ACHN (cell line): Measurements from ENCODE around the gene NTN4.

Experiments used
- DNase-seq: peaks from one replicate; pipeline ENCODE4 v3.0.0-alpha.2; 2015
- in situ Hi-C: cut with HindIII; loops from 2 replicates; pipeline ENCODE4 v1.10.0; 2017; ENCODE audit warnings: low sequenced_read_pairs, low pct_ligation_motif_present, low pct_unique_long_range_greater_than_20kb

Gene NTN4

GRCh38 chr12:95723693-95724384, 66.7 kb downstream of the NTN4 start:
- in situ Hi-C loops: no loop called here
- DNase-seq: no peak

- peak; percentile 18 for DNase-seq
- in situ Hi-C loops: no loop called here
Observed at GRCh38 chr12:95721320-95721719, 69.2 kb downstream of the NTN4 start.

DNA sequence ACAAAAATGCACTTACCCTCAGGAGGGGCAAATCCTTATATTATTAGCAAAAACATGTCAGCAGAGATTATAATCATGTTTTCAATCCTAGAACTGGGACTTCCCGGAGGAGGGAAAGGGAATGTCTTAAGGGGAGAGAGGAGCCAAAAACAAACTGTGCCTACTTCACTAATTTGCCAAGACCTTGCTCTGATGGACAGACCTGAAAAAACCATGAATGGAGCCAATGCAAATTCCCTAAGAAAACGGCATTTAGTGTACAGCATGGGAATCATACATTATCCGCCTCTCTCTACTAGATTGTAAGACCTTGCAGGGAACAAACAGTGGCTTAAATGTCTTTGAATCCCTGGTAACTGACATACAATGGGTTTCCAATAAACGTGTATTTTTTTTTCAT, 70.4 kb downstream of the NTN4 start:
- in situ Hi-C loops: no loop called here
- DNase-seq: no peak

GRCh38 chr12:95718772-95719171, 71.8 kb downstream of the NTN4 start:
- in situ Hi-C loops: no loop called here
- DNase-seq: no peak

- in situ Hi-C loops: no loop called here
- DNase-seq: no peak
Observed at GRCh38 chr12:95718006-95718431, 72.5 kb downstream of the NTN4 start.

DNA sequence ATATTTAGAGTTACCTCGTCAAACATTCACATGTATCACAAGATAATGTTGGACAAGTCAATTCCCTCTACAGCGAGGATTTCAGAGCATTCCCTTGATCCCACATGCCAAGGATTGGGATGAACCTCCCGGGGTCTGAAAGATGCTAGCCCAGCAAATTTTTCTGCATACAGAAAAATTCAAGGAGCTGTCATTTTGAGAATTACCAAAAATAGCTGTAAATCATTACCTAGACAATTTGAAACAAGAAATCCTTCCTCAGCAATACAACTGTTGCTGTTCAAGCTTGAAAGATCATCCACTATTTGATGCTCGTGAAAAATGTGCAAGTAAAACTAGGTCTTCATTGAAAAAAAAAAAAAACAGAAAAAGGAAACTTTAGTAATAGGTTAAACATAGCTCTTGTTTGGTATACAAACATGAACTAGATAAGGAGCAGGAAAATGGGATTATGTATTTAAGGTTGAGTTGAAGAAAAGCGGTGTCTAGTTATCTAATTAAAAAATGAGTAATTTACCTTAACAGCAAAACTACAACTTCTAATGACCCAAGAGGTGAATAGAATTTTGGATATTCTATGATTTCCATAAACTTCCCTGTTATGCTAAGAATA, 73.1 kb downstream of the NTN4 start:
- DNase-seq: no peak
- in situ Hi-C loops: no loop called here

DNA sequence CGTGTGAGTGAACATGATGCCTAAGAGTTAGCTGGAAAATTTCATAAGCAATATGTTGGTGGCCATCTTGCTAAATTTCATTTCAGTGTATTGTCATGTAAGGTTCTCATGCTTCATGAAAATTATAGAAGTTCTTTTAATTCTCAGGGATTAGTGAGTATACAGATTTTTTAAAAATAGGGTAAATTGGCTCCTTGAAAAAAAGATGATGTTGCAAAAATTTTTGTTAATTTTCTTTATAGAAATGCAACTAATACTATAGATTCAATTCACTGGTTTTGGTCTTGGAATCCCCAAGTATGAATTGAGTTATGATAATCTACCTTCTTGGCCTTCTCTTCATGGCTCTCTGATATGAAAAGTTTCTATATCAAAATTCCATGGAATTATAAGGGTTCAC, 75.4 kb downstream of the NTN4 start:
- no peak for DNase-seq
- in situ Hi-C loops: no loop called here

DNA sequence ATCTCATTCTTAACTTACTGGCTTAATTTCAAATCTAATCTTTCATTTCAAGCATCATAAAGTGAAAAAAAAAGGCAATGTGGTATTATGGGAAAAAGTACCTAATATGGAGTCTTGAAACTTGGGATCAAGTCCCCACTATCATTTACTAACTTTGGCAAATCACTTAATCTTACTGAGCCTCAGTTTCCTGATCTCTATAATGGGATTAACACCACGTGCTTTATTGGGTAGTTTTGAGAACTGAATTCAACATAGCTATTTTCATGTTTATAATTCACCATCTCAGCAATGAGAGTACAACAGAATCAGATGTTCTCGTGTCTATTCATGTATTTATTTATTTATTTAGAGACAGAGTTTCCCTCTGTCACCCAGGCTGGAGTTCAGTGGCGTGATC, 78.3 kb downstream of the NTN4 start:
- in situ Hi-C loops: no loop called here
- DNase-seq: no peak

DNA sequence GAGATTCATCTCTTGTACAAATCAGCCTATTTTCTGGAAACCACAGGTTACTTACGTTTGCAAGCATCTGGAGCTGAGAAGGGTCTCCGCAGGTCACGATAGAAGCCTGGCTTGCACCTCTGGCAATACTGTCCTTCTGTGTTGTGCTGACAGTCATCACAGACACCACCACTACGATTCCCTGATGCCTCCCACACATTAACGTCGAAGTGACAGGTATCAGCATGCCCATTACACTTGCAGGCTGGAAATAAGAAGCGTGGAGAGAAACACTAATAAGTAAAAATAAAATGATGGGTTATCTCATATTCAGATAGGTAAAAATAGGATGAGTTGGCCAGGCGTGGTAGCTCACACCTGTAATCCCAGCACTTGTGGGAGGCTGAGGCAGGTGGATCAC, 80.2 kb downstream of the NTN4 start:
- in situ Hi-C loops: no loop called here
- DNase-seq: no peak

DNA sequence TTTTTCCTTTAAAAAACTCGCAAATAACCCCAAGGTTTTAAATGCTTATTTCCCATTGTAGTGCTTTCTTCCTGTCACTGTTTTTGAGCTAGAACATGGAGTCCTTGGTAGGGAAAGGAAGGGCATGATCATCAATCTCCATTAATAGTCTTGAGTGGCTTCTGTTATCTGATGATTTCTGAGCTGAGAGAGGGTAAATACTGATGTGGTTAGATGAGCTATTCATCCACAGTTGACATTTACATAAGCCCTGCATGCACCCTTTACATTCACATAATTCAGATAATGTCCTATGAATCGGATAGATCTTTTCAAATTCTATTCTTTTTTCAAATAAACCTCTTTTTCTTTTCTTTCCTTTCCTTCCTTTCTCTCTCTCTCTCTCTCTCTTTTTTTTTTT, 81.4 kb downstream of the NTN4 start:
- no peak for DNase-seq
- in situ Hi-C loops: no loop called here

DNA sequence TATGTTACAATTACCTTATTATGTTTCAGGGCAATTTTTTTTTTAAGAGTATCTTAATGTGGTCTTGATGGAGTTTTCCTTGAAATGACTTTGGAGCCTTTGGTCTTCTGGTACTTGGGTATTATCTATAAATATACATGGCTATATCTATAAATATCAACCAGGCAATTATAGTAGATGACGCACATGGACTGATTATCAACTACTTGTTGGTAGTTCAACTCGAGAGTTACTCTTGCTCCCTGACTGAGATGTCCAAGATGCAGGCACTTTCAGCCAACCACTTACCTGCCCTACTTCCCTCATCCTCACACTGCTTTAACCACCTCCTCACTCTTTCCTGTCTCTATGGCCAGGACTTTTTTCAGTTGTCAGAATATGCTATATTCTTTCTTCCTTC, 85.4 kb downstream of the NTN4 start:
- DNase-seq: no peak
- in situ Hi-C loops: no loop called here

GRCh38 chr12:95703986-95704385, 86.6 kb downstream of the NTN4 start:
- in situ Hi-C loops: no loop called here
- no peak for DNase-seq

DNA sequence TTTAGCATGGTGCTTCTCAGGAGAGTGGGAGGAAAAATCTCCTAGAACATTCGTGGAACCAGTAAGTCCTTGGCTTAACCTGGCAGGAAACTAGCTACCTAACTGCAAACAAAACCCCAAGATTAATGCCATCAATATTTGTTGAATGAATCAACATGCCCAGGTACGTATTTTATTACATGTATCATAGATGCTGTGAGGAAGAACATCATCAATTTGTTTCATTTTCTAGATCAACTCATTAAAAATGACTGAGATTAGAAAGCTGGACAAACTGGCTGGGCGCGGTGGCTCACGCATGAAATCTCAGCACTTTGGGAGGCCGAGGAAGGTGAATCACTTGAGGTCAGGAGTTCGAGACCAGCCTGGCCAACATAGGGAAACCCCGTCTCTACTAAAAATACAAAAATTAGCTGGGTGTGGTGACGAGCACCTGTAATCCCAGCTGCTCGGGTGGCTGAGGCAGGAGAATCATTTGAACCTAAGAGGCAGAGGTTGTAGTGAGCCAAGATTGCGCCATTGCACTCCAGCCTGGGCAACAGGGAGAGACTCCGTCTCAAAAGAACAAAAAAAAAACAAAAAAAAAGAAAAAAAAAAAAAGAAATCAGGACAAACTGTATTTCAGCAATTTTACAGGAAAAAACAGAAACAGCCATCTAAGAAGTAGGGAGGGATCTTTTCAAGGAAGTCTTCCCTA, 88.7 kb downstream of the NTN4 start:
- in situ Hi-C loops: no loop called here

GRCh38 chr12:95701275-95701674, 89.3 kb downstream of the NTN4 start:
- in situ Hi-C loops: no loop called here
- no peak for DNase-seq

More for the DNA sequence above, 88.7 kb downstream of the NTN4 start:
- no peak for DNase-seq

- peak; percentile 64 for DNase-seq
- in situ Hi-C loops: no loop called here
Observed at GRCh38 chr12:95700316-95700785, 90.2 kb downstream of the NTN4 start.

DNA sequence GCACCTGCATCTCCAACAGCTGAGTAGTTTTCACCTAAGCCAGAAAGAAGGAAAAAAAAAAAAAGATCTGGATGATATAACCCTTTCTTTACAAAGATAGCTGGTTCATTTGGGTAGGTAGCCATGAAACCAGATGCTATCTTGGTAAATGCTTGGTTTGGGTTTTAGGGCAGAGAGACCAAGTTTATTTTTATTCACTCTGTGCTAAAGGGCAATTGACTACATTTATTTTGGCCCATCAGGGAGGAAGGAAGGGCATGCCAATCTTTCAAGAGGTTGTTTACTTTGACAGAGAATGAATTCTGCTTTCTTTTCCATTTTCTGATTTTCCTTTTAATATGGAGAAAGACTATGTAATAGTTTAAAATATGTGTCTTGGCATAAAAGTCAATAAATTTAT, 91.0 kb downstream of the NTN4 start:
- DNase-seq: no peak
- in situ Hi-C loops: no loop called here

DNA sequence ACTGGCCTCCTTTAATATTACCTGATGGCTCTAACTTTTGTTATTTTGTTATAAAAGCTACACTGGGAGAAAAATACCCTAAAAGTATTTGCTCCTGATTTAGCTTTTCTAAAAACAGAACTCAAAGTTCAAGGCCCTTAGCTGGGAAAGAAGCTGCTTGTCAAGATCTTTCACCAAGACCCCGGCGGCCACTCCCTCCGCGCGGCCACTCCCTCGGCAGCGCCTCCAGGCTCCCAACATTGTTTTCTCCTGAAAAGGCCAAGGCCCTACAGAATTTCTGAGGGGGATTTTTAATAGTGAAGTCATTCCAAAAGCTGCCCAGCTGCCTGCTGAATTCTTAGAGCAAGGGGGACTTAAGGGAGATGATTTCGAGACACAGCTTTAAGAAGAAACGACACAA, 96.4 kb downstream of the NTN4 start:
- in situ Hi-C loops: no loop called here
- no peak for DNase-seq

- in situ Hi-C loops: no loop called here
- DNase-seq: no peak
Observed at GRCh38 chr12:95693689-95694088, 96.9 kb downstream of the NTN4 start.

GRCh38 chr12:95690861-95691635, 99.5 kb downstream of the NTN4 start:
- in situ Hi-C loops: no loop called here
- DNase-seq: no peak
